ENCODE measurements around the gene SIRT3. TPM values are rescaled to one million over a fixed set of nuclear protein-coding genes. Genes with fewer than 3 reads are reported as not detected.
"Not testable (repeated sequence)": the region's sequence is repeated elsewhere in the genome, so short reads cannot be mapped to it uniquely, and the experiment has no call there.

Gene SIRT3
- total RNA-seq, 1 donor from 2014 or later = 11.4 TPM

- DNase-seq (ENCODE audit: low read depth) = no peak
- H3K36me3 ChIP-seq (ENCODE audit: control insufficient read depth, insufficient read depth, low read length) = no peaks in the 10 kb centered on the region
- H3K27me3 ChIP-seq (ENCODE audit: control insufficient read depth, insufficient read depth, low read length) = peaks cover 27% of the 10 kb centered on the region
- no peak overlapping the region for H3K4me3 ChIP-seq (ENCODE audit: low read depth, low read length)
- TF ChIP-seq, protein P1, sequence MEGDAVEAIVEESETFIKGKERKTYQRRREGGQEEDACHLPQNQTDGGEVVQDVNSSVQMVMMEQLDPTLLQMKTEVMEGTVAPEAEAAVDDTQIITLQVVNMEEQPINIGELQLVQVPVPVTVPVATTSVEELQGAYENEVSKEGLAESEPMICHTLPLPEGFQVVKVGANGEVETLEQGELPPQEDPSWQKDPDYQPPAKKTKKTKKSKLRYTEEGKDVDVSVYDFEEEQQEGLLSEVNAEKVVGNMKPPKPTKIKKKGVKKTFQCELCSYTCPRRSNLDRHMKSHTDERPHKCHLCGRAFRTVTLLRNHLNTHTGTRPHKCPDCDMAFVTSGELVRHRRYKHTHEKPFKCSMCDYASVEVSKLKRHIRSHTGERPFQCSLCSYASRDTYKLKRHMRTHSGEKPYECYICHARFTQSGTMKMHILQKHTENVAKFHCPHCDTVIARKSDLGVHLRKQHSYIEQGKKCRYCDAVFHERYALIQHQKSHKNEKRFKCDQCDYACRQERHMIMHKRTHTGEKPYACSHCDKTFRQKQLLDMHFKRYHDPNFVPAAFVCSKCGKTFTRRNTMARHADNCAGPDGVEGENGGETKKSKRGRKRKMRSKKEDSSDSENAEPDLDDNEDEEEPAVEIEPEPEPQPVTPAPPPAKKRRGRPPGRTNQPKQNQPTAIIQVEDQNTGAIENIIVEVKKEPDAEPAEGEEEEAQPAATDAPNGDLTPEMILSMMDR (IDR thresholded peaks at IDR 0.05; ENCODE audit: insufficient read depth, low read length, poor library complexity, severe bottlenecking) = no peak
Measured at GRCh38 chr11:271319-271715, 35.2 kb upstream of the SIRT3 start.

DNA sequence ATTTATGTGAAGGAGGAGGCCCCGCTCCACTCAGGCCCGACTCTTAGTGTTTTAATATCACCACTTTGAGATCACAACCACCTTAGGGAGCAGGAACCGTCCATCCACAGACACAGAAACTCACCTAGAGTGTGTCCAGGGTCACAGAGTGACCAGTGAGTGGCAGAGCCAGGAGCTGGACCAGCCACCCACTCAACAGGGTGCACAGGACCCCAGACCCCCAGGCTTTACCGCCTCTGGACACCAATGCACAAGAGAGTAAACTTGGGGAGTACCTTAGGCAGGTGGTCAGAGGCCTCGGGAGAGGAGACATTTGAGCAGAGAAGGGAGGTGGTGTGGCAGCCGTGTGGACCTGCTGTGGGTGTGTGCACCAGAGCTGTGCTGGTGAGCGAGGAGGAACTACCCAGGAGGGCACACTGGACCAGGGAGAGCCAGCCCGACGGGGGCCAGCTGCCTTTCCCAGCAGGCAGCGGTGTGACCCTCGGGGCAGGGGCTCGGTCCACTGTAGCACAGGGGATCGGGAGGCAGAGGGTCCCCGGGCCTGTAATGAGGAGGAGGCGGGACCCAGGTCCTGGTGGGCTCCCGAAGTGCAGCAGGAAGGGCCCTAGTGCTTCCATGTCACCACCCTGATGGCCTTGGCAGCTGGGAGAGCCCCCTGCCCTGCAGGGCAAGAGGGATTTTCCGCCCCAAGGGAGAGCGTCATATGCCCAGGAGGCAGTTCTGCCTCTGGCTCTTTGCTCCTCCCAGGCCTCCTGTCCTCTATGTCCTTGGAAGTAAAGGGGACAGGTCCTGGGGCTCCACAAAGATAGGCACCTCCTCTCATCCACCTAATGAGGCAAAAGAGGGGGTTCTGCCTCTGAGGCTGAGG lies 34.5 kb upstream of the SIRT3 start:
- no peak for DNase-seq (ENCODE audit: low read depth)
- TF ChIP-seq, protein P1 (IDR thresholded peaks at IDR 0.05; ENCODE audit: insufficient read depth, low read length, poor library complexity, severe bottlenecking) = no peak

DNA sequence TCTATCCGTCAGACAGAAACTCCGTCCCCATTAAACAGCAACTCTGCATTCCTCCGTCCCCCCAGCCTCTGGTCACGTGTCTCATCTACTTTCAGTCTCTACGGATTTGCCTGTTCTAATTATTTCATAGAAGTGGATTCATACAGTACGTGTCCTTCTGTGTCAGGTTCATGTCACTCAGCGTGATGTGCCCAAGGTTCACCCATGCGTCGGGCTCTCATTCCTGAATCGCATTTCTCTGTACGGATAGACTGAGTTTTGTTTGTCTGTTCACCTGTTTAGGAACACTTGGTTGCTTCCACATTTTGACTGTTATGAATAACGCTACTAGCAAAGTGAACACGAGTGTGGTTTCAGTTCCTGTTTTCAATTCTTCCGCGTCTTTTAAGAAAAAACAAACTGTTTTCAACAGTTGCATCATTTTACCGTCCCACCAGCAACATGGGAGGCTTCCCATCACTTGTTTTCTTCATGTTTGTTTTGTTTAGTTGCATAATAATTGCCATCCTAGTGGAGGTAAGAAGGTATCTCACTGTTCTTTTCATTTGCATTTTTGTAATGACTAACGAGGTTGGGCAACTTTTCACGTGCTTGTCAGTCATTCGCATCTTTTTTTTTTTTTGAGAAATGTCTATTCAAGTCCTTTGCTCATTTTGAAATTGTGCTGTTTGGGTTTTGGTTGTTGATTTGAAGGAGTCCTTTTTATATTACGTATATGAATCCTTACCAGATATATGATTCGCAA lies 33.2 kb upstream of the SIRT3 start:
- no peak for DNase-seq (ENCODE audit: low read depth)
- H3K4me3 ChIP-seq (ENCODE audit: low read depth, low read length) = no peak overlapping the region
- H3K36me3 ChIP-seq (ENCODE audit: control insufficient read depth, insufficient read depth, low read length) = no peaks in the 10 kb centered on the region
- H3K27me3 ChIP-seq (ENCODE audit: control insufficient read depth, insufficient read depth, low read length) = peaks cover 27% of the 10 kb centered on the region
- TF ChIP-seq, protein P1 (IDR thresholded peaks at IDR 0.05; ENCODE audit: insufficient read depth, low read length, poor library complexity, severe bottlenecking) = no peak

More for the DNA sequence above, 34.5 kb upstream of the SIRT3 start:
- Histone ChIP-seq H3K27me3 (ENCODE audit: control insufficient read depth, insufficient read depth, low read length) (peaks cover 27% of the 10 kb centered on the region), H3K36me3 (ENCODE audit: control insufficient read depth, insufficient read depth, low read length) (no peaks in the 10 kb centered on the region), H3K4me3 (ENCODE audit: low read depth, low read length) (no peak overlapping the region)

DNA sequence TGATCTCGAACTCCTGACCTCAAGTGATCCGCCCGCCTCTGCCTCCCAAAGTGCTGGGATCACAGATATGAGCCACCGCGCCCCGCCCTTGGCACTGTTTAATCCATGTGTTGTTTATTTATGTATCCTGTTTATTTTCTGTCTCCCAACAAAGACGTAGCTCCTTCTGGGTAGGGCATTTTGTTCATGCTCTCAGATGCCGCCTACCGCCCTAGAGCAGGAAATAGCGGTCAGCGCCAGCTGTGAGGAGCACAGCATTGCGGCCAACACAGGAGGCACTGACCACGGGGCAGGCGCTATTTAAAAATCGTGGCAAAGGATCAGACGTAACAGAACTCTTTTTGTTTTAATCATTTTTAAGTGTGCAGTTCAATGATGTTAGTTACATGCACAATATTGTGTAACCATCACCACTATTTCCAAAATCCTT lies 32.6 kb upstream of the SIRT3 start:
- H3K36me3 ChIP-seq (ENCODE audit: control insufficient read depth, insufficient read depth, low read length); H3K4me3 ChIP-seq (ENCODE audit: low read depth, low read length); DNase-seq (ENCODE audit: low read depth): not testable (repeated sequence)
- H3K27me3 ChIP-seq (ENCODE audit: control insufficient read depth, insufficient read depth, low read length) = peaks cover 24% of the 10 kb centered on the region

GRCh38 chr11:267491-267994 lies 31.4 kb upstream of the SIRT3 start:
- H3K4me3 ChIP-seq (ENCODE audit: low read depth, low read length) = no peak overlapping the region
- H3K27me3 ChIP-seq (ENCODE audit: control insufficient read depth, insufficient read depth, low read length) = peaks cover 21% of the 10 kb centered on the region
- no peaks in the 10 kb centered on the region for H3K36me3 ChIP-seq (ENCODE audit: control insufficient read depth, insufficient read depth, low read length)
- no peak for DNase-seq (ENCODE audit: low read depth)
- TF ChIP-seq, protein P1 (IDR thresholded peaks at IDR 0.05; ENCODE audit: insufficient read depth, low read length, poor library complexity, severe bottlenecking) = no peak

Measured in kidney epithelial cell (primary cell).